T-helper 2 cell treated with Interferon-gamma antibody and Interleukin-4, amounts not matched to agents 100 ng/mL and 5 ng/mL, for 36 hours (primary cell): ENCODE data around the gene ZNF41. TPM values are rescaled to one million over a fixed set of nuclear protein-coding genes. Genes with fewer than 3 reads are reported as not detected.
"Not testable (repeated sequence)": the region's sequence is repeated elsewhere in the genome, so short reads cannot be mapped to it uniquely, and the experiment has no call there.

ENCODE experiments used
- intact Hi-C: fragments of 100-400 bp; cut with micrococcal nuclease; formaldehyde crosslinking; loops from one replicate; pipeline ENCODE4 v1.15.1; 2023
- total RNA-seq: library from RNA; stranded (reverse); gene quantifications from 2 replicates; pipeline ENCODE4 v1.2.3, GENCODE V29; 2022

ZNF41 gene
- 11.0 and 11.3 TPM in 2 replicates for total RNA-seq

DNA sequence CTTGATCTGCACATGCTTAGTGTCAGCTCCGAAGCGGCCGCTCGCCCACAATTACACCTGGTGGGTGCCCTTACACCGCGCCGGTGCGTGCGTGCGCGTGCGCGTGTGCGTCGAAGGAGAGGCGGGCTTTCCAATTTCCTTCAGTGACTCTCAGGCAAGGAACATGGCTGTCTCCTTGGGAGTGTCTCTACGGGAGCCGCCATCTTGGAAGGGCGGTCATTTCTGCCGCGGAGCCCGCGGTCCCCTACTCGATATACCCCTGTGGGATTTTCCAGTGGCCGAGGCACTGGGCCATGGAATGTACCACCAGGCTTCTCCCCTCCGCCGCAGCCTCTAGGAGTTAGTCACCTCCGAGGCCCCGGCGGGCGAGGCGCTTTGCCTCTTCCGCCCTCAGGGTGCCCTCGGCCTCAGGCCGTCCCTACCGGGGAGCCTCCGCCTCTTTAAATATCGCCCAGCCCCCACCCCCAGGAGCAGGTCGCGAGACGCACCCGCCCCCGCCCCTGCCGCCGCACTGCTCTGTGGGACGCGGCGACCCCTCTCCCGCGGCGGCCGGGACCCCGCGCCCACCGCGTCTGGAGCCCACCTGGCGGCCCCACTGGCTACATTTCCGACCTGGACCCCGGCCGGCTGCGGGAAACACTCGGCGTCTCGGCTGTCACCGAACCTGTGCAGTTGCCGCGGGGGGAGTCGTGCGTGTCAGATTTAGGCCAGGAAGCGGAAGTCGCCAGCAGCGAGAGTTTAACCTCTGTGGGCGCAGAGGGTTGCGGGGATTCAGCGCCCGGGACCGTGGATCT lies at the start of gene ZNF41:
Gene ZNF41, minus strand, starts transcription at position 711 of the 794 bp plus-strand sequence. CDS start 15,741 bp downstream, outside the sequence.
- intact Hi-C loops, result loop anchor here (1.0 to 10.0 kb wide), 9 partner anchors 79 to 644 kb away; partner anchors contain the start of genes ARAF, ELK1, UBA1 and USP11

DNA sequence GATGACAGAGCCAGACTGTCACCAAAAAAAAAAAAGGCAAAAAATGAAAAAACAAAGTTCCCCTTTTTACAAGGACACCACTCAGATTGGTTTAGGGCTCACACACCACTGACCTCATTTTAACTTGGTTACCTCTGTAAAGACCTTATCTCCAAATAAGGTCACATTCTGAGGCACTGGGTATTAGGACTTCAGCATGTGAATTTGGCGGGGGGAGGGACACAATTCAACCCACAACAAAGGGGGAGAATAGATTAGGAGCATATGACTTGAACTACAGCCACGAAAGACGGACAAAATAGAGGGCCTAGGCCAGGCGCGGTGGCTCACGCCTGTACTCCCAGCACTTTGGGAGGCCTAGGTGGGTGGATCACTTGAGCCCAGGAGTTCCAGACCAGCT lies 47.0 kb upstream of the ZNF41 start:
- intact Hi-C loops, result no loop called here

DNA sequence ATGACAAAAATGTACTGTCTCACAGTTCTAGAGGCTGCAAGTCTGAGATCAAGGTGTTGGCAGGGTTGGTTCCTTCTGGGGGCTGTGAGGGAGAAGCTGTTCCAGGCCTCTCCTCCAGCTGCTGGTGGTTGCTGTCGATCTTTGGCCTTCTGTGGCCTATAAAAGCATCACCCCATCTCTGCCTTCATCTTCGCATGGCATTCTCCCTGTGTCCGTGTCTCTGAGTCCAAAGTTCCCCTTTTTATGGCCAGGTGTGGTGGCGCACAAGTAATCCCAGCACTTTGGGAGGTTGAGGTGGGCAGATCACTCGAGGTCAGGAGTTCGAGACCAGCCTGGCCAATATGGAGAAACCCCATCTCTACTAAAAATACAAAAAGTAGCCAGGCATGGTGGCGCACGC lies 46.5 kb upstream of the ZNF41 start:
- intact Hi-C loops, result no loop called here

DNA sequence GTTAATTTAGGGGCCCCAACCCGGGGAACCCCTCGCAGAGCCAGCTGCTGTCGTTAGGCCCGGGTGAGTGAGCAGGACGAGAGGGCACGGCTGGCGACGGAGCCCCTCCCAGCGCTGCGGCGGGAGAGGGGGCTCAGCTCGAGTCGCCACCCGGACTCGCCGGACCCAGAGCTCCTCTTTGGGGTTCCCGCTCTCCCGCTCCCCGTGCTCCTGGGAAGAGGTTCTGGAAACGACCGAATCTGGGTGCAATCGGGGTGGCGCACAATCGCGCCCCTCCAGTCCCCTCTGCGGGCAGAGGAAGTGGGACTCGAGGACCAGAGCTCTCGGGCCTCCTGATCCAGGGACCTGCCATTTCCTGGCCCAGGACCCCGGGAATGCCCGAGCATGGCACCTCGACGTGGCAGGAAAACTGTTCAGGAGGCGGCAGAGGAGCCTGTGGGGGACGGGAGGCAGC lies 40.7 kb upstream of the ZNF41 start:
- intact Hi-C loops, result loop anchor here (1.0 to 5.0 kb wide), 2 partner anchors 141 to 330 kb away; partner anchors contain the start of gene UBA1

DNA sequence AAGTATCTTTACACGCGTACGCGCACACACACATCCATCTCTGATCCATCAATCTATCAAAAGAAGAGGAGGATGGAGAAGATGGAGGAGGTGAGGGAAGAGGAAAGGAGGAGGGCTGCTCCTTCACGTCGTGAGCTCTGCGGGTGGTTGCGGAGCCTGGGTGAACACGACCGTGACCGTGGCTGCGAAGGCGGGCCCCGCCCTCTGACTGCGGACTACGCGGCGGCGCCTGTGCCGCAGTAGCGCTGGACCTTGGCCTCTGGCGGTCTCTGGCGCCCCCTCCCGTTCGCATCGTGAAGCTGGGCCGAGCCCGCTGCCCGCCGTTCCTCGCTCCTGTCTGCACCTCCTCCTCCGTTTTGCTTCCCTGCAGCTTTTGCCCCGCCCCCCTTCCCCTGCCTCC lies 40.3 kb upstream of the ZNF41 start:
- intact Hi-C loops, result loop anchor here (1.0 to 5.0 kb wide), 2 partner anchors 141 to 330 kb away; partner anchors contain the start of gene UBA1

DNA sequence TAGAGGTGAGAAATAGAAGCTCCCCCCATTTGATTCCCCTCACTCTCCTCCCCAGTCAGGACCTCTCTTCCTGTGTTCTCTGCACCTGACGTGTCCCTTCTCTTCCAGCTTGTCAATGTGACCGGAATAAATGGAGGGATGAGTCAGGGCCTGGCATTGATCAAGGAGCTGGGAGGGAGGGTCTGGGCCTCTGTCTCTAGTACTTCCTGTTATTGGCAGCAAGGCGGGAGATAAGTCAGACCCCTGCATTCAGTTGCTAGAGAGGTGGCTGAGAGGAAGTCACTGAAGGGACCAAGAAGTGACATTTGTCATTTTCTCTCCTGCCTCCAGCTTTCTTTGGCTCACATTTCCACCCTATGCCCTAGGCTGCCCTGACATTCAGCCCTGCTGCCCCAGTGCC lies 35.1 kb upstream of the ZNF41 start:
- intact Hi-C loops, result no loop called here

DNA sequence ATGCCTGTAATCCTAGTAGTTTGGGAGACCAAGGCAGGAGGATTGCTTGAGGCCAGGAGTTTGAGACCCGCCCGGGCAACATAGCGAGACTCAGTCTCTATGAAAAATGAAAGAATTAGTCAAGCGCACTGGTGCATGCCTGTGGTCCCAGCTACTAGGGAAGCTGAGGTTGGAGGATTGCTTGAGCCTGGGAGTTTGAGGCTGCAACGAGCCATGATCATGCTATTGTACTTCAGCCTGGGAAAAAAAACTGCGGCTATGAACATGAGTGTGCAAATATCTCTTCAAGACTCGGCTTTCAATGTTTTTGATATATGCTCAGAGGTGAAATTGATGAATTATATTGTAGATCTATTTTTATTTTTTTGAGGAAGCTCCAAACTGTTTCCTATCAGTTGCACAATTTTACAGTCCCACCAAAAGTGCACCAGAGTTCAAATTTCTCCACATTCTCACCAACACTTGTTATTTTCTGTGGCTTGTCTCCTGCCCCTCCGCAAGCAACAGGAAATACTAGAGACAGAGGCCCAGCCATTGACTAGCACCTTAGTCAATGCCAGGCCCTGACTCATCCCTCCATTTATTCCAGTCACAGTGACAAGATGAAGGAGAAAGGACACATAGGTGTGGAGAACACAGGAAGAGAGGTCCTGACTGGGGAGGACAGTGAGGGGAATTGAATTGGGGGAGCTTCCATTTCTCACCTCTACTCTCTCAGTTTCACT lies 33.1 kb upstream of the ZNF41 start:
- intact Hi-C loops, result no loop called here

DNA sequence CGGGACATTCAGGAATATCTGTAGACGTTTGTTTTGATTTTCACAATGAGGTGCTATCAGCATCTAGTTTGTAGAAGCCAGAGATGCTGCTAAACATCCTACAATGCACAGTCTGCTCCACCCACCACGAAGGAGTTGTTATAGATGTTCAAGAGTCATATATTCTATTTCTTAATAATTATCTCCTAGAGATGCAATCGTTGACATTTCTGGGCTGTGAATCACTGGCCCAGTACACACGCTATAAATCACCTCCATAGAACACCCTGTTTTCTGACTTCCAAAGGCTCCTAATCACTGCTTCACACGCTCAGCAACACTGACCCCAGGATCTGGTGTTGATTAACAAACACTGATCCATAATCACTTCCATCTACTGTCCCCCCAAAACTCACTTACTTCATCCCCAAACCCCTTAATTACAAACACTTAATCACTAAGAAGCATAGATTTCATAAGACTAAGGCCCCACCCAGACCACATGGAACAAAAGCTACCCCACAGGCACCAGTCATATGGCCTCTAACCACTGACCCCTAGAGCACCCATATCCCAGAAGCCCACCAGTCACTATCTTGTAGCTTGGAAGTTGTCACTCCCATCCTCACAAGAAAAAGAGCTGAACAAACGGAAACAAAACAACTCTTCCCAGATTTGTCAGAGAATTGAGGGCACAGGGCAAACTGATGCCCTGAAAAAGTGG lies 31.7 kb upstream of the ZNF41 start:
- intact Hi-C loops, result no loop called here

DNA sequence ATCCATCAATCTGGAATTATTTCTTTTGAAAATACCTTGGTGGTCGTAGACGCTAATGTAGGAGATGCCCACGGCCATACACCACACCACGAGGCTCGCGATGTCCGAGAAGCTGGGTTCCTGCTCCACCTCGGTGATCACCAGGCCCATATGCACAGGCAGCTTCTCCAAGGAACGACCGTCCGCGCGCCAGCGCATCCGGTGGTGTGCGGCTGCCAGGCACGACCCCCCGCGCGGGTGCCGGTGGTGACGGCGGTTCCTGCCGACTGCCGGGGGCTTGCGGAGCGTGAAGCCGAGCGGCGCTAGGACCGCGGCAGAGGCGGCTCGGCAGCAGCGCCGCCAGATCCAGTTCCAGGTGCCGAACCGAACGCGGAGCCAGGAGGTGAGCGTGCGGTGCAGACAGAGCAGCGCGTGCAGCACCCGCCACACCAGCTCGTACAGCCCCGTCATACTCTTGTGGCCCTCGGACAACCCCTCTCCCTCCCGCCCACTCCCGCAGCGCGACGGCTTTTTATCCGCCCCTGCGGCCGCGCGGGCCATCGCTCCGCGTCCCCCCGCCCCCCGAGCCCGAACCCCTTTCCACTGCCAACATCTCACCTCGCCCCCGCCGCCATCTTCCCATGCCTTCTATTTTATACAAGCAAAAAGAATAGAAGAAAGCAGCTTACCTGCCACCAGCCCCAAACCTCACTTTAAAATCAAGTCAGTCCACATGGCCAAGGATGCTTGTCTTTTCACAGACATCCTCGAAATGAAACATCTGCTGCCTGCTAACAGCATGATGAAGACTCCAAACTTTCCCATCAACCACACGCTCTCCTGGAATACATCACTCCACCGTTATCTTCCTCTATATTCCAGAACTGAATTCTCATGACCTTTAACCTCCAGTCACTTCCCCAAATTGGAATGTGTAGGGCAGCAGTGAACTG lies 30.3 kb upstream of the ZNF41 start:
- intact Hi-C loops, result not testable (repeated sequence)

DNA sequence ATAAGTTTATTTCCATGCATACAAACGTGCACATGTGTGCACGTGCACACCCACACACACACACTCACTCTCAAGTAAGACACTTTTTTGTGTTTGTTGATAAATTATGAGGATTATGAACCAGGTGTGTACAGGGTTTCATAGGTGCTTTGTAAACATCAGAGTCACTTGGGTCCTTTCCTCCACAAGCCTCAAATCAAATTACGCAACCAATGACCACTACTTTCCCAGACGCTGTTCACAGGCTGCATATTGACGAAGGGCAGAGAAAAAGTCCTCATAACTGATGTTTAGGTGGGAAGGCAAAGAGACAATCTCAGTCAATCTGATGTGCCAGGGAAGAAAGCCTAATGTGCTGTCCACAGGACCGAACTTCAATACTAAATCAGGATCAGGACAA lies 29.4 kb upstream of the ZNF41 start:
- intact Hi-C loops, result not testable (repeated sequence)

DNA sequence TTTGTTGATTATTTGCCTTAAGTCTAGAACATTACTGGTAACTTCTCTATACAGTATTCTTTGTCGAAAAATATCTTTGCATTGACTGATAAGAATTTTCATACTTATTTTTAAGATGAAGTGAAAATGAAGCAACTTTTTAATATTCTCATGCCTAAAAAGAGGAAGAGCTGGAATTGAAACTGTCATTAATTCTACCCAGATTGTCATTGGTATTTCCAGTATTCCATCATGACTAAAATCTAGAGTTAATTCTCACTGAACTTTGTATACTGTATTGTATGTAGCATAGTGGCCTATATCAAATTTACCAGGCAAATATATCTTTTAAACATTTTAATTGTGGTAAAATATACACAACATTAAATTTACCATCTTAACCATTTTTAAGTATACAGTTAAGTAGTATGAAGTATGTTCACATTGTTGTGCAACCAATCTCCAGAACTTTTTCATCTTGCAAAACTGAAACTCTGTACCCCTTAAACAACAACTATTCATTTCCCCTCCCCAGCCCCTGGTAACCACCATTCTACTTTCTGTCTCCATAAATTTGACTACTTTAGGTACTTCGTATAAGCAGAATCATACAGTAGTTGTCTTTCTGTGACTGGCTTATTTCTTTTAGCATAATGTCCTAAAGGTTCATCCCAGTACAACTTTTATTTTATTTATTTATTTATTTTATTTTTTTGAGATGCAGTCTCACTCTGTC lies 24.3 kb upstream of the ZNF41 start:
- intact Hi-C loops, result no loop called here

DNA sequence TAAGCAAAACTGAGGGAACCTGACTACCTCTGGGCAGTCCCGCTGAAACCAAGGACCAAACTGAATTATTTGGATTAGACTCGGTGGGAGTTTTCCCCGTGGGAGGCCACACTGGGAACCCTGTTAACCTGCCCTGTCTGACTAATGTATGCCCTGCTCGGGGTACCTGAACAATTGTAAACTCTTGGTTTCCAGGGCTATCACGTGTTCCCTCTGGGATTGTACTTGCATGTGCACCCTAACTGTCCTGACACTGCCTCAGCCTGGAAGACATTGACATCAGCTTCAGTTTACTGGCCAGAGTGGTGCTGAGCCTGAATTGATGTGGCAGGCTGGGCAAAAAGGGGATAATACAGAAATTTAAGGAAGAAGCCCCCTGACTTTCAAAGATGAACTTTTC lies 20.1 kb upstream of the ZNF41 start:
- intact Hi-C loops, result no loop called here

DNA sequence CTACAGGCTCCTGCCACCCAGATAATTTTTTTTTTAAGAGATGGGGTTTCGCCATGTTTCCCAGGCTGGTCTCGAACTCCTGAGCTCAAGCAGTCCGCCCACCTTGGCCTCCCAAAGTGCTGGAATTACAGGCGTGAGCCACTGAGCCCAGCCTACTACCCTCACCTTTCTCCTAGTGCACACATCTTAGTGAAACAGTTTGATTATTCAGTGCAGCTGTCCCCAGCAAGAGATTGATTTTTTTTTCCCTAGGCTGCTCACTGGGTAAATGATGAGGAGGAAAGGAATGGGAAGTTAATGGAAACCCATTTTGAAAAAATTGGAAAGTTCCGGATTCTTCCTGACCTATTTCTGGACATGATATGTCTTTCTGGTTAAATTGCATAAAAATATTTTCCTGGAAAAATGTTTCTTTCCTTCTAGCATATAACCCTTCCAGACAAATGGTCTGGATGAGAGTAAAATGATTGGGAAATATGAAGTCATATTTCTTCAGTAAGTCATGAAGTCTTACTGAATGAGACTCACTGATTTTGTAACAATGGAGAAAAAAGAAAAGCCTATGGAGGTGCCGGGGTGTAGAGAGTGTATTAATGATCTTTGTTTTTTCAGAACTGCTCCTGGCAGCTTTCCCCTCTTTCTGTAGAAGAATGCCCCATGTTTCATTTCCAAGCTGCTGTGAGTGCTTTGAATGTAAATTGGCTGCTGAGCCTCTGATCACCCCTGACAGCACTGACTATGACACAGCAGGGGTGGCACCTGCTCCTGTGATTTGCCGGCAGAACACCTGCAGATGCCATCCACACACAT lies 19.5 kb upstream of the ZNF41 start:
- intact Hi-C loops, result no loop called here

DNA sequence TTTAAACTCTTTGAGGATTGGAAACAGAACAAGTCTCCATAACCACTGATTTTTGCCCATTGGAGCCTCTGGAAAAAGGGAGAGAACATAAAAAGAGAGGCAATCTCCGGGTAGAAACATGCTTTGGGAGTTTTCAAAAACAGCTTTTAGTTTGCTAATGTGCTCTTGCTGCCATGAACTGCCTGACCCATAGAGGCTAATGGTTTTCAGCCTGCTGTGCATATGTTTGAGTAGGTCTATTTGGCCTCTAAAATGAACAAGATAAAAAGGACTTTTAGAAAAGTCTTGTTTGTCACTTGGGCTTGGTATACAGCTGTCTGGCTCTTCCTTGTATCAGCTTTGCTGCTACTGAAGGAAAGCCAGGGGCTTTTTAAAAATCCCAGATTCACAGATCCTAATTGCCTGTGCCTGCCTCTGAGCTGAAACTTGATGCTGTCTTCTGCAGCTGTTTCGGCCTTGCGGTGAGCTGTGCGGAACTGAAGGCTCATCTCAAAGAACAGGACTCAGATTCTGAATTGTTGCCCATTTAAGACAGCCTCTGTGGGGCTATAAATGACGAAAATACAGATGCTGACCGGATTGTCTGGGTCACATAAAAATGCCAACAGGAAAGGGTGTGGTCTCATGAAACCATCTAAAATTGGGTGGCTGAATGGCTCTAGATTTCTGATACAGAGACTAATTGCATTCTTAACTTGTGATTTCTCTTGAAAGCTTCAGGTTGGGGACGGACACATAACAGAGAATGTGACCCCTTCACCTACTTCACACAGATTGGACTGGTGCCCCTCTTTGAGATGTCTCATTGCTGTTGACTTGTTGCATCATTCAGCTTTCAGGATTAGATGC lies 18.4 kb upstream of the ZNF41 start:
- intact Hi-C loops, result no loop called here

DNA sequence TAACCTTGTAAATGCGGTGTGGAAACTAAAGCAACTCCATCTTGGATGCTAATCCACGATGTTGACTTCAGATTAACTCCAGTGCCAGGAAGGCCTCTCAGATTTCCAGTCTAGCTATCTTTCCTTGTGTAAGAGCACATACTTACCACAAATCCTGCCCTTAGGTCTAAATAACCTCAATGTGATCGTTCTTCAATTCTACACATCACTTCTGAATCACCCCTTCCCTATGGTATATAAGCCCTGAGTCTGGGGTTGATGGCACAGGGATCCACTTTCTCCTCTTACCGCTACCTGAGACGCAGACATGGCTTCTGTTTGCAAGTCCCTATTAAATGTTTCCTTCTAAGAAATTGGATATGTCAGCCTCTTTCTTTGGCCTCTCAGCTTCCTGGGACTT lies 17.5 kb upstream of the ZNF41 start:
- intact Hi-C loops, result no loop called here

DNA sequence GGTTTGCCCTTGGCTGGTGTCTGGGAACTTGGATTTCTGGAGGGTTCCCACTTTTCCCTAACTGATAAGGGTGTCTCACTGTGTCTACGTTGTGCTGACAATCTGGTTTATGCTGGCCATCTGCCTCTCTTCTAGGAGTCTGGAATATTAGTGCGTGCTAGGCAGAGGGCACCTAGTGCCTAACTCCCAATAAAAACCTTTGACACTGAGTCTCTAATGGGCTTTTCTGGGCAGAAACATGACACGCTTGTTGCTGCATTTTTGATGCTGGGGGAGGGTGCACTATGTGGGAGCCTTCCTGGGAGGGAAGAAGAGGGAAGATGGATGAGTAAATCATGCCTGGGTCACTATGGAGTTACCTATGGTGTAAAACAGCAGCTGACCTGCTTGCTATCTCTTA lies 16.3 kb upstream of the ZNF41 start:
- intact Hi-C loops, result no loop called here

DNA sequence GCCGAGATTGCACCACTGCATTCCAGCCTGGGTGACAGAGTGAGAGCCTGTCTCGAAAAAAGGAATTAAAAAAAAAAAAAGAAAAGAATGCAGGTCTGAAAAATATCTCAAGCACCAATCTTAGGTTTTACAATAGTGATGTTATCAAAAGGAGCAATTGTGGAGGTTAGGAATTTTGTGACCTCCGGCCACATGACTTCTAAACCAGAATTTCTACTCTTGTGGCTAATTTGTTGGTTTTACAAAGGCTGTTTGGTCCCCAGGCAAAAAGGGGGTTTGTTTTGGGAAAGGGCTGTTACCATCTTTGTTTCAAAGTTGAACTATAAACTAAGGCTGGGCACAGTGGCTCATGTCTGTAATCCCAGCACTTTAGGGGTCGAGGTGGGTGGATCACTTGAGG lies 15.4 kb upstream of the ZNF41 start:
- intact Hi-C loops, result no loop called here

DNA sequence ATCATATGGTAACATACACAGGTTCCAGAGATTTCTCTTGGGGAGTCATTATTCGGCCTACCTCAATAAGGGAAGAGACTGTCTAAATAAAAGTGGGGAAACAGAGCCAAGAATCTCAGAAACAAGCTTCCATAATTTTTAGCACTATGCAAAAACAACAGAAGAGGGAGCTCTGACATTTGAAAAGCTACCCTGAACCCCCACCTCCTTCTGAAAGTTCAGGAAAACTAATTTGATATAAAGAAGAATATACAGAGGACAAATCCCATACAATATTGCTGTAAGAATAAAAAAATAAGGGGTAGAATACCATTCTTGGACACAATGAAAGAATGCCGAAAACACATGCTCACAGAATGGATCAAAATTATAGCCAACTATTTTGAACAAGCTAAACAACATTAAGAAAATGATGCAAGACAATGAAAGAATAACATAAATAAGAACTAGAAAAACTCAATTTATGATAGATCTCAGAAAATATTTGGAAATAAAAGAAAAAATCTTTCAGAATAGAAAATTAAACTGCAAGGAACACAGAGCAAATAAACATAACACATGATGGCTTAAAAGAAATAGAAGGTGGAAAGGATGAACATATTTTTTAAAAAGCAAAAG lies 14.4 kb upstream of the ZNF41 start:
- intact Hi-C loops, result no loop called here
